HCT116 (cell line): Measurements from ENCODE around the gene CDH7. TPM values are rescaled to one million over a fixed set of nuclear protein-coding genes. Genes with fewer than 3 reads are reported as not detected.

ENCODE experiments used
- ATAC-seq: fragments of 200-7000 bp; cut with Tn5 transposase; 2 replicates; pipeline ENCODE4 v1.9.1; 2020; ENCODE audit warnings: mild to moderate bottlenecking, moderate library complexity
- BruUV-seq: library from RNA; stranded (reverse); fragments of 400-500 nt; replicated peaks from 2 replicates; lab custom pipeline; 2021; lab: Mats Ljungman, UMichigan
- CTCF ChIA-PET: fragments of 300-600 bp; sonication (Branson Sonifier 250); formaldehyde crosslinking; loops from one replicate; lab custom pipeline; 2021; ENCODE audit warnings: antibody characterized with exemption; lab: Charles Lee
- POLR2A ChIA-PET: fragments of 300-600, 350-600 bp; sonication (Branson Sonifier 250); formaldehyde crosslinking; loops from one replicate; lab custom pipeline; 2021; ENCODE audit warnings: antibody characterized with exemption; lab: Charles Lee
- RAD21 ChIA-PET, 2 experiments: fragments of 300-600 bp; sonication (Branson Sonifier 250); formaldehyde crosslinking; loops; one replicate each; lab custom pipeline; 2023; ENCODE audit warnings: low total read pairs in 2 of 2; ENCODE audit not compliant: uncharacterized antibody in 2 of 2, unreplicated experiment in 2 of 2, low non-redundant PET in 1 of 2; lab: Charles Lee
- DNase-seq: peaks from one replicate; pipeline ENCODE4 v3.0.0-alpha.2; 2010; ENCODE audit warnings: low read depth, low spot score
- H2AFZ ChIP-seq: fragments of 200-600 bp; shearing (Covaris generic), sonication (generic); 2 replicates; pipeline ENCODE4 v1.6.1; 2017; ENCODE audit warnings: low read depth, mixed run types, mixed read lengths, antibody characterized with exemption, low read length; ENCODE audit not compliant: poor library complexity, severe bottlenecking
- H3K27ac ChIP-seq: 2 replicates; pipeline ENCODE4 v1.5.1; 2012; ENCODE audit warnings: low read depth, low read length
- H3K27me3 ChIP-seq: fragments of 200-600 bp; sonication (generic); 2 replicates; pipeline ENCODE4 v1.6.1; 2016; ENCODE audit warnings: mixed run types, low read length, mixed read lengths; ENCODE audit not compliant: insufficient read depth
- H3K36me3 ChIP-seq, 2 experiments: fragments of 200-500 bp in 1 of 2; fragments of 200-600 bp in 1 of 2; sonication (Bioruptor generic) in 1 of 2; sonication (generic) in 1 of 2; 2 replicates each; pipeline versions ENCODE4 v1.5.1 to v1.6.1; 2014 to 2016; ENCODE audit warnings: low read length in 2 of 2, inconsistent platforms in 1 of 2, mixed read lengths in 1 of 2, mixed run types in 1 of 2; ENCODE audit not compliant: insufficient read depth in 2 of 2, control insufficient read depth in 1 of 2
- H3K4me1 ChIP-seq, 2 experiments: fragments of 200-600 bp in 1 of 2; sonication (generic) in 1 of 2; 2 replicates each; pipeline versions ENCODE4 v1.5.1 to v1.6.1; 2012 to 2017; ENCODE audit warnings: low read length in 2 of 2, inconsistent platforms in 1 of 2, mild to moderate bottlenecking in 1 of 2, mixed read lengths in 1 of 2, mixed run types in 1 of 2, moderate library complexity in 1 of 2; ENCODE audit not compliant: insufficient read depth in 2 of 2, control insufficient read depth in 1 of 2
- H3K4me2 ChIP-seq: fragments of 200-600 bp; sonication (generic); 2 replicates; pipeline ENCODE4 v1.6.1; 2017; ENCODE audit warnings: mixed run types, low read length, mixed read lengths
- H3K4me3 ChIP-seq, 2 experiments: fragments of 200-600 bp in 1 of 2; sonication (generic) in 1 of 2; replicated peaks in 1 of 2; 2 replicates each; pipeline ENCODE4 v1.5.1; 2011 to 2016; ENCODE audit warnings: low read length in 2 of 2, control low read depth in 1 of 2, low read depth in 1 of 2, mild to moderate bottlenecking in 1 of 2, mixed read lengths in 1 of 2, mixed run types in 1 of 2
- H3K79me2 ChIP-seq: fragments of 200-600 bp; sonication (generic); 2 replicates; pipeline ENCODE4 v1.6.1; 2017; ENCODE audit warnings: mild to moderate bottlenecking, mixed run types, low read length, moderate library complexity, mixed read lengths; ENCODE audit not compliant: insufficient read depth
- H3K9ac ChIP-seq: fragments of 200-600 bp; sonication (generic); 2 replicates; pipeline ENCODE4 v1.6.1; 2016; ENCODE audit warnings: low read length, mixed read lengths
- H3K9me2 ChIP-seq: fragments of 200-600 bp; sonication (generic), shearing (Covaris generic); 2 replicates; pipeline ENCODE4 v1.6.1; 2017; ENCODE audit warnings: mixed run types, mild to moderate bottlenecking, moderate library complexity; ENCODE audit not compliant: insufficient read depth
- H3K9me3 ChIP-seq, 2 experiments: fragments of 200-500 bp in 1 of 2; fragments of 200-600 bp in 1 of 2; sonication (Bioruptor generic) in 1 of 2; sonication (generic) in 1 of 2; 2 replicates each; pipeline ENCODE4 v1.6.1; 2014 to 2017; ENCODE audit warnings: low read length in 2 of 2, mixed read lengths in 2 of 2, inconsistent platforms in 1 of 2, low read depth in 1 of 2, mild to moderate bottlenecking in 1 of 2, mixed run types in 1 of 2, moderate library complexity in 1 of 2; ENCODE audit not compliant: control insufficient read depth in 1 of 2, insufficient read depth in 1 of 2
- H4K20me1 ChIP-seq: fragments of 200-600 bp; sonication (generic), shearing (Covaris generic); 2 replicates; pipeline ENCODE4 v1.6.1; 2017; ENCODE audit warnings: mixed run types, mild to moderate bottlenecking, moderate library complexity; ENCODE audit not compliant: insufficient read depth
- EGR1 ChIP-seq: IDR thresholded peaks from 2 replicates; pipeline ENCODE4 v1.6.1; 2012; ENCODE audit warnings: low read depth
- EZH2 ChIP-seq: fragments of 200-600 bp; sonication (generic); IDR thresholded peaks from 2 replicates; pipeline ENCODE4 v1.6.1; 2017; ENCODE audit warnings: antibody characterized with exemption, mixed run types
- FOSL1 ChIP-seq: IDR thresholded peaks from 2 replicates; pipeline ENCODE4 v1.6.1; 2012; ENCODE audit warnings: low read depth
- JUND ChIP-seq: IDR thresholded peaks from 2 replicates; pipeline ENCODE4 v1.6.1; 2012
- POLR2A ChIP-seq: IDR thresholded peaks from 2 replicates; pipeline ENCODE4 v1.7.0; 2011; ENCODE audit warnings: borderline replicate concordance; ENCODE audit not compliant: insufficient read depth, insufficient read length; ENCODE audit errors: extremely low read depth
- SIN3A ChIP-seq: IDR thresholded peaks from 2 replicates; pipeline ENCODE4 v1.6.1; 2012; ENCODE audit warnings: low read depth
- SP1 ChIP-seq: IDR thresholded peaks from 2 replicates; pipeline ENCODE4 v1.6.1; 2012; ENCODE audit warnings: low read depth
- YY1 ChIP-seq: IDR thresholded peaks from 2 replicates; pipeline ENCODE4 v1.6.1; 2011; ENCODE audit warnings: low read length, low read depth, moderate library complexity, mild to moderate bottlenecking; ENCODE audit not compliant: insufficient replicate concordance; ENCODE audit errors: extremely low read depth
- ZNF274 ChIP-seq: fragments of 200-500 bp; sonication (Bioruptor generic); IDR thresholded peaks from 2 replicates; pipeline ENCODE4 v1.6.1; 2014; ENCODE audit warnings: mild to moderate bottlenecking, low read depth, low read length, inconsistent platforms
- intact Hi-C: fragments of 100-400 bp; cut with micrococcal nuclease; formaldehyde crosslinking; loops from 2 replicates; pipeline ENCODE4 v1.10.0; 2022
- total RNA-seq: library from RNA; stranded (reverse); gene quantifications from one replicate; pipeline ENCODE4 v1.2.1, GENCODE V29; 2021; ENCODE audit not compliant: unreplicated experiment
- TF ChIP-seq, protein P1 (sequence below): IDR thresholded peaks from 2 replicates; pipeline ENCODE4 v1.6.1; 2012; ENCODE audit warnings: low read depth
- TF ChIP-seq, protein P2 (sequence below): IDR thresholded peaks from 2 replicates; pipeline ENCODE4 v1.6.1; 2011; ENCODE audit warnings: mild to moderate bottlenecking, low read length, moderate library complexity; ENCODE audit not compliant: insufficient replicate concordance; ENCODE audit errors: extremely low read depth

The CDH7 gene
- total RNA-seq, 1 experiment from 2014 or later = not detected

DNA sequence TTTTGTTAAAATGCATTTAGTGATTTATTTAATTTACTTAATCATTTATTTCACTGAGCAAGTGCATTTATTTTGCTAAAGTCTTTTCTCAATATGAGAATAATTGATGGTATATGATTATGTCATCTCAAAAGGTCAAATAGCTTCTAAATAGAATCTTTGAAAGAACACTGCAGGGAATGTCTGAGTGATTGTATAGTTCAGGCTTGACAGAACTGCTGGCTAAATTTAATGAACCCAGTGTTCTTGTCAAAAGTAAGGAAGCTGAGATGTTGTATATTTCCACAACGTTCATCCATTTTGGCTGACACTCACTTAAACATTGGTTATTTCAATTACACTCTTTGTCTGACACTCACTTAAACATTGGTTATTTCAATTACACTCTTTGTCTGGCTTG is 39.3 kb upstream of the CDH7 start:
- ATAC-seq = no peak
- H3K27ac ChIP-seq = no peak overlapping the region
- H3K36me3 ChIP-seq = no peaks in the 10 kb centered on the region
- TF ChIP-seq, protein P1, sequence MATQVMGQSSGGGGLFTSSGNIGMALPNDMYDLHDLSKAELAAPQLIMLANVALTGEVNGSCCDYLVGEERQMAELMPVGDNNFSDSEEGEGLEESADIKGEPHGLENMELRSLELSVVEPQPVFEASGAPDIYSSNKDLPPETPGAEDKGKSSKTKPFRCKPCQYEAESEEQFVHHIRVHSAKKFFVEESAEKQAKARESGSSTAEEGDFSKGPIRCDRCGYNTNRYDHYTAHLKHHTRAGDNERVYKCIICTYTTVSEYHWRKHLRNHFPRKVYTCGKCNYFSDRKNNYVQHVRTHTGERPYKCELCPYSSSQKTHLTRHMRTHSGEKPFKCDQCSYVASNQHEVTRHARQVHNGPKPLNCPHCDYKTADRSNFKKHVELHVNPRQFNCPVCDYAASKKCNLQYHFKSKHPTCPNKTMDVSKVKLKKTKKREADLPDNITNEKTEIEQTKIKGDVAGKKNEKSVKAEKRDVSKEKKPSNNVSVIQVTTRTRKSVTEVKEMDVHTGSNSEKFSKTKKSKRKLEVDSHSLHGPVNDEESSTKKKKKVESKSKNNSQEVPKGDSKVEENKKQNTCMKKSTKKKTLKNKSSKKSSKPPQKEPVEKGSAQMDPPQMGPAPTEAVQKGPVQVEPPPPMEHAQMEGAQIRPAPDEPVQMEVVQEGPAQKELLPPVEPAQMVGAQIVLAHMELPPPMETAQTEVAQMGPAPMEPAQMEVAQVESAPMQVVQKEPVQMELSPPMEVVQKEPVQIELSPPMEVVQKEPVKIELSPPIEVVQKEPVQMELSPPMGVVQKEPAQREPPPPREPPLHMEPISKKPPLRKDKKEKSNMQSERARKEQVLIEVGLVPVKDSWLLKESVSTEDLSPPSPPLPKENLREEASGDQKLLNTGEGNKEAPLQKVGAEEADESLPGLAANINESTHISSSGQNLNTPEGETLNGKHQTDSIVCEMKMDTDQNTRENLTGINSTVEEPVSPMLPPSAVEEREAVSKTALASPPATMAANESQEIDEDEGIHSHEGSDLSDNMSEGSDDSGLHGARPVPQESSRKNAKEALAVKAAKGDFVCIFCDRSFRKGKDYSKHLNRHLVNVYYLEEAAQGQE = no peak
- TF ChIP-seq, protein P2, sequence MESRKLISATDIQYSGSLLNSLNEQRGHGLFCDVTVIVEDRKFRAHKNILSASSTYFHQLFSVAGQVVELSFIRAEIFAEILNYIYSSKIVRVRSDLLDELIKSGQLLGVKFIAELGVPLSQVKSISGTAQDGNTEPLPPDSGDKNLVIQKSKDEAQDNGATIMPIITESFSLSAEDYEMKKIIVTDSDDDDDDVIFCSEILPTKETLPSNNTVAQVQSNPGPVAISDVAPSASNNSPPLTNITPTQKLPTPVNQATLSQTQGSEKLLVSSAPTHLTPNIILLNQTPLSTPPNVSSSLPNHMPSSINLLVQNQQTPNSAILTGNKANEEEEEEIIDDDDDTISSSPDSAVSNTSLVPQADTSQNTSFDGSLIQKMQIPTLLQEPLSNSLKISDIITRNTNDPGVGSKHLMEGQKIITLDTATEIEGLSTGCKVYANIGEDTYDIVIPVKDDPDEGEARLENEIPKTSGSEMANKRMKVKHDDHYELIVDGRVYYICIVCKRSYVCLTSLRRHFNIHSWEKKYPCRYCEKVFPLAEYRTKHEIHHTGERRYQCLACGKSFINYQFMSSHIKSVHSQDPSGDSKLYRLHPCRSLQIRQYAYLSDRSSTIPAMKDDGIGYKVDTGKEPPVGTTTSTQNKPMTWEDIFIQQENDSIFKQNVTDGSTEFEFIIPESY = no peak
- TF ChIP-seq ZNF274 (no peak), SIN3A (no peak), SP1 (no peak), EGR1 (no peak), POLR2A (no peak), FOSL1 (no peak), EZH2 (no peak), YY1 (no peak), JUND (no peak)
- no peak overlapping the region for H3K4me2 ChIP-seq
- no TSS peak for BruUV-seq
- H3K4me1 ChIP-seq = no peaks in the 10 kb centered on the region
- ChIA-PET RAD21 (no interaction called here), POLR2A (no interaction called here), CTCF (no interaction called here)
- no peak overlapping the region for H3K4me3 ChIP-seq
- H3K27me3 ChIP-seq = no peaks in the 10 kb centered on the region
- no peak overlapping the region for H2AFZ ChIP-seq
- DNase-seq = no peak
- H3K9me2 ChIP-seq = no peaks in the 10 kb centered on the region
- no peaks in the 10 kb centered on the region for H4K20me1 ChIP-seq
- intact Hi-C loops = no loop called here
- no peak overlapping the region for H3K9ac ChIP-seq
- no peaks in the 10 kb centered on the region for H3K79me2 ChIP-seq
- H3K9me3 ChIP-seq = peaks cover 9 to 12% of the 10 kb centered on the region in 2 experiments; a peak in 2 of 4 replicates
